ENCODE measurements around the gene CRADD.

The CRADD gene

GRCh38 chr12:93938931-93939330 is 261.8 kb downstream of the CRADD start:
- TF ChIP-seq CTCF (IDR thresholded peaks at IDR 0.05; ENCODE audit: low read depth, low read length, missing control alignments) = no peak
- H3K4me3 ChIP-seq (ENCODE audit: low read depth, low read length) = no peak overlapping the region
- in situ Hi-C loops (cut with HindIII; ENCODE audit: low sequenced_read_pairs) = no loop called here
- no peak for DNase-seq (ENCODE audit: low read depth)

- DNase-seq (ENCODE audit: low read depth) = no peak
- no peak overlapping the region for H3K4me3 ChIP-seq (ENCODE audit: low read depth, low read length)
- TF ChIP-seq CTCF (IDR thresholded peaks at IDR 0.05; ENCODE audit: low read depth, low read length, missing control alignments) = no peak
- in situ Hi-C loops (cut with HindIII; ENCODE audit: low sequenced_read_pairs) = no loop called here
These were observed 262.6 kb downstream of the CRADD start for GRCh38 chr12:93939641-93940325.

- no peak for DNase-seq (ENCODE audit: low read depth)
- TF ChIP-seq CTCF (IDR thresholded peaks at IDR 0.05; ENCODE audit: low read depth, low read length, missing control alignments) = no peak
- no peak overlapping the region for H3K4me3 ChIP-seq (ENCODE audit: low read depth, low read length)
- in situ Hi-C loops (cut with HindIII; ENCODE audit: low sequenced_read_pairs) = no loop called here
These were observed 266.6 kb downstream of the CRADD start for GRCh38 chr12:93943780-93944179.

GRCh38 chr12:93944201-93944600 is 267.0 kb downstream of the CRADD start:
- DNase-seq (ENCODE audit: low read depth) = no peak
- TF ChIP-seq CTCF (IDR thresholded peaks at IDR 0.05; ENCODE audit: low read depth, low read length, missing control alignments) = no peak
- no peak overlapping the region for H3K4me3 ChIP-seq (ENCODE audit: low read depth, low read length)
- in situ Hi-C loops (cut with HindIII; ENCODE audit: low sequenced_read_pairs) = no loop called here

All from astrocyte of the cerebellum (primary cell).